ENCODE results near the gene SLC39A10.

The SLC39A10 gene

GRCh38 chr2:195733831-195734230 is 76.8 kb downstream of the SLC39A10 start:
- Histone ChIP-seq H3K27ac (no peak overlapping the region), H3K4me3 (ENCODE audit: low read depth in 1 of 2, low read length in 1 of 2) (no peak overlapping the region), H3K9me3 (no peaks in the 10 kb centered on the region), H3K36me3 (no peaks in the 10 kb centered on the region), H3K27me3 (no peaks in the 10 kb centered on the region), H3K4me1 (ENCODE audit: control insufficient read depth in 1 of 2, insufficient read depth in 1 of 2, low read depth in 1 of 2, low read length in 1 of 2) (no peaks in the 10 kb centered on the region)
- no peak for TF ChIP-seq CTCF (IDR thresholded peaks at IDR 0.05)

GRCh38 chr2:195734395-195734794 is 77.4 kb downstream of the SLC39A10 start:
- no peak for TF ChIP-seq CTCF (IDR thresholded peaks at IDR 0.05)
- H3K36me3 ChIP-seq, result no peaks in the 10 kb centered on the region

GRCh38 chr2:195734931-195735330 is 77.9 kb downstream of the SLC39A10 start:
- H3K27ac ChIP-seq, result no peak overlapping the region
- no peaks in the 10 kb centered on the region for H3K4me1 ChIP-seq (ENCODE audit: control insufficient read depth in 1 of 2, insufficient read depth in 1 of 2, low read depth in 1 of 2, low read length in 1 of 2)
- H3K4me3 ChIP-seq (ENCODE audit: low read depth in 1 of 2, low read length in 1 of 2), result no peak overlapping the region
- H3K36me3 ChIP-seq, result no peaks in the 10 kb centered on the region
- no peak for TF ChIP-seq CTCF (IDR thresholded peaks at IDR 0.05)
- no peaks in the 10 kb centered on the region for H3K27me3 ChIP-seq
- no peaks in the 10 kb centered on the region for H3K9me3 ChIP-seq

More at GRCh38 chr2:195734395-195734794, 77.4 kb downstream of the SLC39A10 start:
- Histone ChIP-seq H3K27ac (no peak overlapping the region), H3K27me3 (no peaks in the 10 kb centered on the region), H3K4me3 (ENCODE audit: low read depth in 1 of 2, low read length in 1 of 2) (no peak overlapping the region), H3K9me3 (no peaks in the 10 kb centered on the region), H3K4me1 (ENCODE audit: control insufficient read depth in 1 of 2, insufficient read depth in 1 of 2, low read depth in 1 of 2, low read length in 1 of 2) (no peaks in the 10 kb centered on the region)

GRCh38 chr2:195735347-195735746 is 78.3 kb downstream of the SLC39A10 start:
- H3K4me3 ChIP-seq (ENCODE audit: low read depth in 1 of 2, low read length in 1 of 2), result no peak overlapping the region
- no peak for TF ChIP-seq CTCF (IDR thresholded peaks at IDR 0.05)
- H3K4me1 ChIP-seq (ENCODE audit: control insufficient read depth in 1 of 2, insufficient read depth in 1 of 2, low read depth in 1 of 2, low read length in 1 of 2), result no peaks in the 10 kb centered on the region
- H3K9me3 ChIP-seq, result no peaks in the 10 kb centered on the region
- no peaks in the 10 kb centered on the region for H3K36me3 ChIP-seq
- no peaks in the 10 kb centered on the region for H3K27me3 ChIP-seq
- H3K27ac ChIP-seq, result no peak overlapping the region

- Histone ChIP-seq H3K36me3 (no peaks in the 10 kb centered on the region), H3K9me3 (no peaks in the 10 kb centered on the region)
Observed at GRCh38 chr2:195737511-195738325, 80.7 kb downstream of the SLC39A10 start.

More at GRCh38 chr2:195737511-195738325, 80.7 kb downstream of the SLC39A10 start:
- H3K27me3 ChIP-seq, result no peaks in the 10 kb centered on the region
- TF ChIP-seq CTCF (IDR thresholded peaks at IDR 0.05), result no peak
- no peak overlapping the region for H3K27ac ChIP-seq
- H3K4me1 ChIP-seq (ENCODE audit: control insufficient read depth in 1 of 2, insufficient read depth in 1 of 2, low read depth in 1 of 2, low read length in 1 of 2), result no peaks in the 10 kb centered on the region
- no peak overlapping the region for H3K4me3 ChIP-seq (ENCODE audit: low read depth in 1 of 2, low read length in 1 of 2)
